Omental fat pad (tissue), 4 donors: Measurements from ENCODE around the gene AVL9. TPM values are rescaled to one million over a fixed set of nuclear protein-coding genes. Genes with fewer than 3 reads are reported as not detected.

Source experiments
- ATAC-seq: fragments of 150-250 bp; one replicate; pipeline ENCODE4 v1.9.1; 2016; ENCODE audit warnings: mild to moderate bottlenecking, moderate library complexity; ENCODE audit not compliant: low FRiP score
- DNase-seq: peaks from one replicate; pipeline ENCODE4 v3.0.0-alpha.2; 2019; ENCODE audit warnings: low spot score
- CTCF ChIP-seq, 3 donors: fragments of 450-650 bp; IDR thresholded peaks; one replicate each; pipeline ENCODE4 v1.5.1; 2016 to 2017; ENCODE audit warnings: antibody characterized with exemption in 3 of 3, mild to moderate bottlenecking in 3 of 3, moderate library complexity in 2 of 3
- total RNA-seq, 4 donors: library from RNA; depleted of rRNA; stranded (reverse); fragments of >200 nt; gene quantifications; one replicate each; pipeline ENCODE4 v1.1.0, GENCODE V29; 2016

Gene AVL9
- total RNA-seq, 4 donors from 2014 or later, result 20.7 to 42.2 (median 29.2) TPM

GRCh38 chr7:32539919-32540531 is 44.7 kb downstream of the AVL9 start:
- DNase-seq (no peak), ATAC-seq (no peak)

GRCh38 chr7:32542595-32542994 is 47.3 kb downstream of the AVL9 start:
- no peak for ATAC-seq
- no peak for DNase-seq
- no peak for TF ChIP-seq CTCF (IDR thresholded peaks at IDR 0.05)

More at GRCh38 chr7:32539919-32540531, 44.7 kb downstream of the AVL9 start:
- TF ChIP-seq CTCF (IDR thresholded peaks at IDR 0.05), result no peak

GRCh38 chr7:32559480-32559879 is 64.2 kb downstream of the AVL9 start:
- no peak for DNase-seq
- ATAC-seq, result no peak
- no peak for TF ChIP-seq CTCF (IDR thresholded peaks at IDR 0.05)

GRCh38 chr7:32560075-32560474 is 64.8 kb downstream of the AVL9 start:
- DNase-seq, result no peak
- no peak for ATAC-seq
- no peak for TF ChIP-seq CTCF (IDR thresholded peaks at IDR 0.05)

GRCh38 chr7:32561613-32562012 is 66.3 kb downstream of the AVL9 start:
- no peak for TF ChIP-seq CTCF (IDR thresholded peaks at IDR 0.05)
- DNase-seq, result no peak
- ATAC-seq, result no peak

GRCh38 chr7:32564542-32564941 is 69.3 kb downstream of the AVL9 start:
- no peak for TF ChIP-seq CTCF (IDR thresholded peaks at IDR 0.05)
- ATAC-seq (no peak), DNase-seq (no peak)
